Measurements from ENCODE around the gene CCNB3. TPM values are rescaled to one million over a fixed set of nuclear protein-coding genes. Genes with fewer than 3 reads are reported as not detected.

The CCNB3 gene
- polyA plus RNA-seq, 1 of the 3 experiments (the other 2 are of a cell fraction) = 1.8 TPM

- Histone ChIP-seq H4K20me1 (ENCODE audit: insufficient read depth) (no peaks in the 10 kb centered on the region), H3K4me2 (no peak overlapping the region), H3K9me3 (no peaks in the 10 kb centered on the region), H3K9ac (no peak overlapping the region), H3K4me3 (ENCODE audit: low read depth in 2 of 2, low read length in 1 of 2) (no peak overlapping the region), H3F3A (replicated peaks; ENCODE audit: insufficient read depth) (no peaks in the 10 kb centered on the region), H3K4me1 (ENCODE audit: control insufficient read depth in 1 of 2, insufficient read depth in 2 of 2, low read depth in 1 of 2, low read length in 1 of 2) (no peaks in the 10 kb centered on the region), H3K36me3 (replicated peaks in 1 of 2; ENCODE audit: control insufficient read depth in 1 of 2, insufficient read depth in 2 of 2, low read length in 1 of 2) (no peaks in the 10 kb centered on the region), H3K27me3 (ENCODE audit: insufficient read depth) (no peaks in the 10 kb centered on the region; the same call in 1 of the 2 replicates), H3K9me2 (no peaks in the 10 kb centered on the region), H3K79me2 (ENCODE audit: insufficient read depth) (no peaks in the 10 kb centered on the region), H2AFZ (ENCODE audit: low read depth) (no peak overlapping the region), H3K27ac (ENCODE audit: low read depth in 2 of 2, low read length in 1 of 2) (no peak overlapping the region)
- no peak for TF ChIP-seq SIN3A (IDR thresholded peaks at IDR 0.05; ENCODE audit: borderline replicate concordance, low read depth, low read length)
- no peak for TF ChIP-seq USF2 (IDR thresholded peaks at IDR 0.05; ENCODE audit: borderline replicate concordance, low read depth, low read length)
- TF ChIP-seq RXRA (IDR thresholded peaks at IDR 0.05; ENCODE audit: borderline replicate concordance, low read depth) = no peak
- no peak for TF ChIP-seq TCF12 (IDR thresholded peaks at IDR 0.05)
- TF ChIP-seq PBX3 (IDR thresholded peaks at IDR 0.05) = no peak
- no peak for TF ChIP-seq RCOR1 (IDR thresholded peaks at IDR 0.05; ENCODE audit: low read length)
- no peak for TF ChIP-seq ELF1 (IDR thresholded peaks at IDR 0.05)
- TF ChIP-seq IRF3 (IDR thresholded peaks at IDR 0.05; ENCODE audit: low read depth, low read length) = no peak
- no peak for TF ChIP-seq POLR2AphosphoS5 (IDR thresholded peaks at IDR 0.05; ENCODE audit: low read depth, low read length)
- no peak for TF ChIP-seq CTCF (IDR thresholded peaks at IDR 0.05)
- TF ChIP-seq MEF2A (IDR thresholded peaks at IDR 0.05; ENCODE audit: borderline replicate concordance, low read depth) = no peak
- TF ChIP-seq EZH2phosphoT487 (IDR thresholded peaks at IDR 0.05; ENCODE audit: borderline replicate concordance, low read depth) = no peak
- no peak for TF ChIP-seq GATA2 (CRISPR knock-in tag; IDR thresholded peaks at IDR 0.05)
- TF ChIP-seq EP300 (IDR thresholded peaks at IDR 0.05; ENCODE audit: borderline replicate concordance in 1 of 2, low read depth in 1 of 2, low read length in 1 of 2) = no peak
- no peak for TF ChIP-seq FOSL2 (IDR thresholded peaks at IDR 0.05; ENCODE audit: borderline replicate concordance, low read depth)
- no peak for TF ChIP-seq CHD2 (IDR thresholded peaks at IDR 0.05; ENCODE audit: low read length, partially characterized antibody)
- TF ChIP-seq RFX5 (IDR thresholded peaks at IDR 0.05; ENCODE audit: low read length) = no peak
- TF ChIP-seq NFIC (IDR thresholded peaks at IDR 0.05; ENCODE audit: borderline replicate concordance) = no peak
- no peak for TF ChIP-seq TAF1 (IDR thresholded peaks at IDR 0.05; ENCODE audit: borderline replicate concordance, low read depth, low read length)
- POLR2A ChIA-PET = no interaction called here
- CTCF ChIA-PET = no interaction called here
- no peak for DNase-seq
- 4% methylated on average over 4 of the region's 4 CpGs for WGBS (ENCODE audit: low lambda C conversion rate)
Observed at GRCh38 chrX:50372966-50373365, 168.4 kb downstream of the CCNB3 start.

Data from SK-N-SH (cell line).